HAP-1 (cell line): Measurements from ENCODE around the gene DISC1.

Source experiments
- DNase-seq, 2 experiments: peaks; one replicate each; pipeline ENCODE4 v3.0.0-alpha.2; 2016 to 2020; ENCODE audit warnings: low spot score in 2 of 2
- H3K27me3 ChIP-seq: fragments of 250-450 bp; sonication (Bioruptor Pico); 2 replicates; pipeline ENCODE4 v1.5.1; 2020; ENCODE audit warnings: low read depth, mild to moderate bottlenecking, moderate library complexity
- H3K36me3 ChIP-seq: fragments of 250-450 bp; sonication (Bioruptor Pico); replicated peaks from 2 replicates; pipeline ENCODE4 v1.5.1; 2020; ENCODE audit warnings: mild to moderate bottlenecking
- H3K4me1 ChIP-seq: fragments of 250-450 bp; sonication (Bioruptor Pico); 2 replicates; pipeline ENCODE4 v1.5.1; 2020; ENCODE audit warnings: mild to moderate bottlenecking
- H3K4me3 ChIP-seq: fragments of 250-450 bp; sonication (Bioruptor Pico); 2 replicates; pipeline ENCODE4 v1.5.1; 2020; ENCODE audit warnings: mild to moderate bottlenecking, moderate library complexity
- H3K9me3 ChIP-seq: fragments of 250-450 bp; sonication (Bioruptor Pico); 2 replicates; pipeline ENCODE4 v1.5.1; 2020; ENCODE audit warnings: mild to moderate bottlenecking, moderate library complexity
- in situ Hi-C: fragments of 300-500 bp; cut with MboI; formaldehyde crosslinking; loops from 3 replicates; pipeline ENCODE4 v1.14.3; 2020; ENCODE audit warnings: low sequenced_read_pairs, inconsistent platforms, mixed read lengths

DISC1 gene

GRCh38 chr1:231921646-231922345 is 295.2 kb downstream of the DISC1 start:
- no peaks in the 10 kb centered on the region for H3K4me1 ChIP-seq
- in situ Hi-C loops, result no loop called here
- DNase-seq, result no peak
- H3K4me3 ChIP-seq, result no peak overlapping the region
- H3K36me3 ChIP-seq, result no peaks in the 10 kb centered on the region
- no peaks in the 10 kb centered on the region for H3K27me3 ChIP-seq
- no peaks in the 10 kb centered on the region for H3K9me3 ChIP-seq

- in situ Hi-C loops, result no loop called here
- H3K36me3 ChIP-seq, result no peaks in the 10 kb centered on the region
- no peaks in the 10 kb centered on the region for H3K4me1 ChIP-seq
- no peaks in the 10 kb centered on the region for H3K9me3 ChIP-seq
- DNase-seq, result no peak
- H3K27me3 ChIP-seq, result no peaks in the 10 kb centered on the region
- H3K4me3 ChIP-seq, result no peak overlapping the region
These were observed 297.0 kb downstream of the DISC1 start for GRCh38 chr1:231923491-231924041.

DNA sequence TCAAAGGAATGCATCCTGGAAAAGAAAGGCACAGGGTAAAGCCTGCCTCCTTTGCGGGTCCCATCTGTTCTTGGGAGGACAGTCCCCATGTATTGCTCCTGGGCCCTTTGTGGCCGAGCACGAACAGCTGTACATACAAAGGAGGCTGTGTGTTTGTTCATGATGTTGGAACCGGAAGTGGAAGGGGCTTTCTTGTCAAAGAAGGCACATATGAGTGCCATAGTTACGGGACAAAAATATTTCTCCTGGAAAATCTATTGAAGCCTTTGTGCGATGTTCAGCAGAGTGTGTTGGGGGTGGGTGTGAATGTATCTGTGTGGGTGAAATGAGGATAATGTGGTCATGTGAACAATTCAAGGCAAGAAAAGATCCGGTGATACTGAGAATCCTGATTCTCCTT is 297.6 kb downstream of the DISC1 start:
- H3K4me3 ChIP-seq, result no peak overlapping the region
- H3K36me3 ChIP-seq, result no peaks in the 10 kb centered on the region
- H3K27me3 ChIP-seq, result no peaks in the 10 kb centered on the region
- DNase-seq, result no peak
- in situ Hi-C loops, result no loop called here
- no peaks in the 10 kb centered on the region for H3K9me3 ChIP-seq
- 0 out of 2 replicates have a peak, but pooled peaks cover 2% of the 10 kb centered on the region for H3K4me1 ChIP-seq

DNA sequence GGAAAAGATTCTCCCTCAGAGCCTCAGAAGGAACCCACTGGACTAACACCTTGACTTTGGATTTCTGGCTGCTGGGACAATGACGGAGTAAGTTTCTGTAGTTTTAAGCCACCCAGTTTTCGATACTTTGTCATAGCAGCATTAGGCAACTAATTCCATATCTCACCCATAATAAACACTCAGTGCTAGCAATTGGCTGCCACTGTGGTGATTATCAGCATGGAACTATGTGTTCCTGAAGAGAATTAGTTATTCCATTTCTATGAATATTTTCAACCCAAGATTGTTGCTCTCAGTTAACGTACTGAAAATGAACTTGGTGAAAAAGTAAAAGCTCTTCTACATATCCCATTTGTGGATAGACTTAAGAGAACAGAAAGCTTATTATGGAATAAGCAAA is 299.3 kb downstream of the DISC1 start:
- no peaks in the 10 kb centered on the region for H3K27me3 ChIP-seq
- no peak for DNase-seq
- no peaks in the 10 kb centered on the region for H3K9me3 ChIP-seq
- no peaks in the 10 kb centered on the region for H3K36me3 ChIP-seq
- H3K4me3 ChIP-seq, result no peak overlapping the region
- in situ Hi-C loops, result no loop called here
- 0 out of 2 replicates have a peak, but pooled peaks cover 2% of the 10 kb centered on the region for H3K4me1 ChIP-seq

GRCh38 chr1:231926340-231926739 is 299.8 kb downstream of the DISC1 start:
- in situ Hi-C loops, result no loop called here
- Histone ChIP-seq H3K4me1 (0 out of 2 replicates have a peak, but pooled peaks cover 2% of the 10 kb centered on the region), H3K9me3 (no peaks in the 10 kb centered on the region), H3K4me3 (no peak overlapping the region), H3K36me3 (no peaks in the 10 kb centered on the region), H3K27me3 (no peaks in the 10 kb centered on the region)
- DNase-seq, result no peak

DNA sequence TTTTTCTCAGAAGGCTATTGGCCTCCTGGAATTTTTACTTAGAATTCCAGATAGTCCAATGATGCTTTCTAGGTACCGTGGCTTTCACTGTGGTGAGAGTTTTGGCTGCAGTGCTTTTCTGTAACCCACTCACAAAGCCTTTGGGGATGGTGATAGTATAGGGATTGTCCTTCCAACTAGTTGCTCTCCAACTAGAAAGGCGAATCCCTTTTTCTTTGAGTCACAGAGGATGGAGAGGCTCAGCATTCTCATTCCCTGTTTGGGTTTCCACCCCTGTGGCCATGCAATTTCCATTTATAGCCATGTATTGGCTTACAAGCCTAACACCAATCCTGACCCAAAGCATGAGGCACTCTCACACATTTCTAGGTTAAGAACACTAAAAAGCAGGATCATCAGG is 300.3 kb downstream of the DISC1 start:
- no peaks in the 10 kb centered on the region for H3K9me3 ChIP-seq
- H3K4me1 ChIP-seq, result 0 out of 2 replicates have a peak, but pooled peaks cover 2% of the 10 kb centered on the region
- H3K4me3 ChIP-seq, result no peak overlapping the region
- in situ Hi-C loops, result no loop called here
- no peak for DNase-seq
- H3K36me3 ChIP-seq, result no peaks in the 10 kb centered on the region
- no peaks in the 10 kb centered on the region for H3K27me3 ChIP-seq

- no peaks in the 10 kb centered on the region for H3K36me3 ChIP-seq
- H3K4me1 ChIP-seq, result 0 out of 2 replicates have a peak, but pooled peaks cover 2% of the 10 kb centered on the region
- H3K9me3 ChIP-seq, result no peaks in the 10 kb centered on the region
- no peak for DNase-seq
- in situ Hi-C loops, result no loop called here
- H3K27me3 ChIP-seq, result no peaks in the 10 kb centered on the region
- H3K4me3 ChIP-seq, result no peak overlapping the region
These were observed 300.8 kb downstream of the DISC1 start for GRCh38 chr1:231927431-231927830.

DNA sequence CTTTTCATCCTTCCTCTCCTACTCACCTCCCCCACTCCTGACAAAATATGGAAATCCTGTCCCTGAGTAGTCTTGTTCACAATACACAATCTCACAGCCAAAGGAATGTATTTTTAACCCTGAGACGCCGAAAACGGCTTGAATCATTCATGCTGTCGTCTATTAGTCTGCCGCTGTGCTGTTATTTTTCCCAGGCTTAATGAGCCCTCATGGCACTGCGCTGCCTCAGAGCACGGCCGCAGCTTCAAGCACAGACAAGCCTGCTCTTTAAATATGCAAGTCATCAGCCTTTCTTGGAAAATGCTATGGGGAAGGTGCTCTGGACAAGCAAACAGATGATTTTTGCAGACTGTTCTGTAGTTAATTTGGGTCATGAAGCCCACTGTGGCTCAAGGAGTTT is 302.7 kb downstream of the DISC1 start:
- Histone ChIP-seq H3K27me3 (no peaks in the 10 kb centered on the region), H3K9me3 (no peaks in the 10 kb centered on the region), H3K36me3 (no peaks in the 10 kb centered on the region), H3K4me1 (0 out of 2 replicates have a peak, but pooled peaks cover 2% of the 10 kb centered on the region), H3K4me3 (no peak overlapping the region)
- peak in 1 of 2 experiments; percentile 13 for DNase-seq
- in situ Hi-C loops, result no loop called here

DNA sequence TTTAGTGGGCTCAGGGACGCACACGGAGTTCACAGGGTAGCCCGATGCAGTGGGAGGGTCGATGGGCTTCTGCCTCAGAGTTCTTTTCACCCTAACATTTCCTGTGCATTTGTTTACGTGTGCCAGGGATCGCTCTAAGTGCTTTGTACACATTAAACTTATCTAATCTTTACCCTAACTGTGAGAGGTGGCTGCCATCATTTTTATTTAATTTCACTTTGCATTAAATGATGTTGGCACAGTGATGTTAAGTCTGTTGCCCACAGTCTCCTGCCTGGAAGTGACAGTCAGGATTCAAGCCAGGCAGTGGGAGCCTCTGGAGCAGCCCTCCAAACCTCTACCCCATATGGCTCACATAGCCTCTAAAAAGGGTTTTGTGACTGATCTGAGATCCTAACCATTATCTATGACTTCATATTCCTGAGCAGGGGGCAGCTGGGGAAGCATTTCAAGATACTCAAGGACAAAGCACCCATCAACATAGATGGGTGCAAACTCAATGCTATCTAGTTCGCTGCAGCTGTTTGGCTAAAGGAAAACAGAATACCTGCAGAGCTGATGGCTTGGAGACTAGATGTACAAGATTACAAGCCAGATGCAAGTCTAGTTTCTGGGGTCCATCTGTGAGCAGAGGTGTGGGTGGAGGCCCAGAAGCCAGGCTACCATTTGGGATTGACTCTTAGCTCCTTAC is 303.8 kb downstream of the DISC1 start:
- H3K27me3 ChIP-seq, result no peaks in the 10 kb centered on the region
- no peak overlapping the region for H3K4me3 ChIP-seq
- H3K36me3 ChIP-seq, result no peaks in the 10 kb centered on the region
- H3K9me3 ChIP-seq, result no peaks in the 10 kb centered on the region
- in situ Hi-C loops, result no loop called here
- DNase-seq, result no peak
- 0 out of 2 replicates have a peak, but pooled peaks cover 2% of the 10 kb centered on the region for H3K4me1 ChIP-seq

GRCh38 chr1:231931146-231931545 is 304.6 kb downstream of the DISC1 start:
- Histone ChIP-seq H3K36me3 (no peaks in the 10 kb centered on the region), H3K4me1 (0 out of 2 replicates have a peak, but pooled peaks cover 2% of the 10 kb centered on the region), H3K27me3 (no peaks in the 10 kb centered on the region), H3K9me3 (no peaks in the 10 kb centered on the region), H3K4me3 (no peak overlapping the region)
- in situ Hi-C loops, result no loop called here
- no peak for DNase-seq

DNA sequence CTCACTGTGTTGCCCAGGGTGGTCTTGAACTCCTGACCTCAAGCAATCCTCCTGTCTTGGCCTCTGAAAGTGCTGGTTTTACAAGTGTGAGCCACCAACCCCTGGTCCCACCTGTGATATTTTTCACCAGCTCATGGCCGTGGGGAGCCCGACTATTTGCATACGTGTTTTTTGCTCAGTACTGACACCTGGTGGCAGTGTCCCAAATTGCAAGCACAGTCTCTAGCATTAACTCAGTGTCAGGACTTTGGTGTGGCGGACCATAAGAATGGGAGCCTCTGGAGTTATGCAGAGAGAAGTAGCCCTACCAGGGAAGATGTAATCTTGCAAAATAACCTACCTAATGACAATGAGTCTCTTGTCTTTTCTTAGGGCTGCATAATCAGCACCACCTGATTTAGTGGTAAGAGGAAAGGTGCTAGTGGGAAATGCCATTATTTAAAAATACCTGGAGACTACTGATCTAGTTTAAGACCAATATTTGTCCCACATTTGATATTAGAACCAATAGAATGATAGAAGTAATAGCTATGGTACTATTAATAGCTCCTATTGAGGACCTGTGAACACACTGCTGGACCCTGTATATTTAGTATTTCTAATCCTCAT is 305.4 kb downstream of the DISC1 start:
- Histone ChIP-seq H3K36me3 (no peaks in the 10 kb centered on the region), H3K4me1 (0 out of 2 replicates have a peak, but pooled peaks cover 2% of the 10 kb centered on the region), H3K9me3 (no peaks in the 10 kb centered on the region), H3K4me3 (no peak overlapping the region), H3K27me3 (no peaks in the 10 kb centered on the region)
- DNase-seq, result peak in 1 of 2 experiments; percentile 23
- in situ Hi-C loops, result no loop called here

DNA sequence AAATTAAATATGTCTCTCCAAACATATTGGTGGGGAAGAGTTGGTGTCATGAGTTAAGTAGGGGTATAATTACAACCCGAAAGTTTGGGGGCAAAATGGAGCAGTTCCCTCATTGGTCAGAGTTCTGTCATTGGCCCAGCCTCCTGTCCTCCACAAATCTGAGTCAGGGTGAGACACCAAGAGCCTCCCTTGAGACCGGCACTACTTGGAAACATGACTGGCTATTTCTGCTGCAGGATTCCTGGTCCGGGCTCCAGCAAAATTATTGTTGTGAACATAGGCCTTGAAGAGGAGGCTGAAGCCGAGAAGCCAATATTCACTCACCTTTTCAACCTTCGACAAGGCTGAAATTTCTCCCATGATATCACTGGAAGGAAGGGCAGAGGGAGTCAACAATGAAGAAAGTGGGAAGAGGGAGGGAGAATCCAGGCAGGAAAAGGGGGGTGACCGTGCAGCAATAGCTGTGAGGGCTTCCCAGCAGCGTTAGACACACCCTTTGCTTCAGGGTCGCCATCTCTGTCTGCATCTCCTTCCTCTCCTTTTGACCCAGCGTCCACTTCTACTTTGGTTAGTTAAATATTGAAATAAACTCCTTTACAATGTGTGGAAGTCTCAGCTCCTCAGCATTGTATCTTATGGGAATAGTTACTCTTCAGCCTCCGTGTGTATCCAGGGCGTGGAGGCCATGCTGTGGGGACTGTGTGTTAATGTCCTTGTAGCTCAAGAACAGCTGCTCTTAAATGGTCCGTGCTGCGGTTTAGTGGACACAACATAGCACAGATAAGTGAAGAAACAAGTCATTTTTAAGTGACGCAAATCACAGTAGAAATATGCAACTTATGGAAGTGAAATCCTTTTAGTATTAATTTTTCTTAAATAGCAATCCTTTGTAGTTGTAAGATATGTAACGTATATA is 307.4 kb downstream of the DISC1 start:
- H3K27me3 ChIP-seq, result no peaks in the 10 kb centered on the region
- no peaks in the 10 kb centered on the region for H3K9me3 ChIP-seq
- H3K4me1 ChIP-seq, result 0 out of 2 replicates have a peak, but pooled peaks cover 2% of the 10 kb centered on the region
- H3K4me3 ChIP-seq, result no peak overlapping the region
- DNase-seq, result no peak
- no peaks in the 10 kb centered on the region for H3K36me3 ChIP-seq
- in situ Hi-C loops, result no loop called here

DNA sequence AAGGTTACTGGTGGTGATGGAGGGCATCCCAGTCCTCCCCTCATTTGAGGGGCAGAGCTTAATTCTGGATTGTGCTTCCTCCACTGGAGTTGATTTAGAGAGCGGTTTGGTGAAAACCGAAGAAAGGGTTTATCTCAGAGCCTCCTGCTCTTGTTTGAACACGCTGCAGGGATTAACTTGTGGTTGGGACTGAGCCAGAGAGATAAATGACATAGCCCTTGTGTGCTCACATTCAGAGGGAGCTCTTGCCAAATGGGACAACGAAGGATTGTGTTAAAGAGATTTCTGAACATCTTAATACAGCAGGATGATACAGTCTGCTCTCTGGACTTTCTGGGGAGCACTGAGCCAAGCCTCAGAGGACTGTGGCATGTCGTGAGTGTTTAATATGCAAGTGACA is 308.2 kb downstream of the DISC1 start:
- no peaks in the 10 kb centered on the region for H3K27me3 ChIP-seq
- no peak for DNase-seq
- no peak overlapping the region for H3K4me3 ChIP-seq
- in situ Hi-C loops, result no loop called here
- no peaks in the 10 kb centered on the region for H3K36me3 ChIP-seq
- H3K9me3 ChIP-seq, result no peaks in the 10 kb centered on the region
- H3K4me1 ChIP-seq, result no peaks in the 10 kb centered on the region
